HPDE6-E6E7 (cell line): Measurements from ENCODE around the gene IRF5.
"Not testable (repeated sequence)": the region's sequence is repeated elsewhere in the genome, so short reads cannot be mapped to it uniquely, and the experiment has no call there.

Source experiments
- DNase-seq: peaks from one replicate; pipeline ENCODE4 v3.0.0; 2011; ENCODE audit warnings: missing footprints; ENCODE audit errors: extremely low spot score

Gene IRF5

DNA sequence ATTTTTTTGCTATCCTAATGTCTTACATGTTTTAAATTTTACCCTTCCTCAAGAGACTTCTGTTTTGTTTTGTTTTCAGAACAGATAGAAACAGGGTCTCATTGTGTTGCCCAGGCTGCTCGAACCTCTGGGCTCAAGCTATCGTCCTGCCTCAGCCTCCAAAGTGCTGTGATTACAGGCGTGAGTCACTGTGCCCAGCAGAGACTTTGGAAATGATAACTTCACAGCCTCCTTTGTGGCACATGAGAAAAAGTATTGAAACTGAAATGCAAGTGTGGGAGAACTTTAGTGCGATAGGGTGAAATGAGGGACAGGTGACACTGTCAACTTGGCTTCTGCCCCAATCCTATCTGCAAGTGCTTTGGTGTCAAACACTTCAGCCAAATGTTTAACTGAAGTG lies 21.6 kb downstream of the IRF5 start:
- no peak for DNase-seq

DNA sequence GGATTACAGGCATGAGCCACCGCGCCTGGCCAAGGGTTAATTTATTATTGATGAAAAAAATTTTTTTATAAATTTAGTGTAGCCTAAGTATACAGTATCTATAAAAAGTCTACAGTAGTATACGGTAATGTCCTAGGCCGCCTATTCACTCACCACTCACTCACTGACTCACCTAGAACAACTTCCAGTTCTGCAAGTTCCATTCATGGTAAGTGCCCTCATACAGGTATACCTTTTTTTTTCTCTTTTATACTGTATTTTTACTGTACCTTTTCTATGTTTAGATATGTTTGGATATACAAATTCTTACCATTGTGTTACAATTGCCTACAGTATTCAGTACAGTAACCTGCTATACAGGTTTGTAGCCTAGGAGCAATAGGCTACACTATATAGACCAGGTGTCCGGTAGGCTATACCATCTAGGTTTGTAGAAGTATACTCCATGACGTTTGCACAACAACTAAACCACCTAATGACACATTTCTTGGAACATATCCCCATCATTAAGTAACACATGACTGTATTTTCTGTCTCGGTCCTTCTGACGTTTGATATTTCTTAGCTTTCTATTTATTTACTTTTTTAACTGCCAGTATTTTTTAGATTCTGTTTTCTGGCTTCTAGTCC lies 23.4 kb downstream of the IRF5 start:
- DNase-seq: no peak

DNA sequence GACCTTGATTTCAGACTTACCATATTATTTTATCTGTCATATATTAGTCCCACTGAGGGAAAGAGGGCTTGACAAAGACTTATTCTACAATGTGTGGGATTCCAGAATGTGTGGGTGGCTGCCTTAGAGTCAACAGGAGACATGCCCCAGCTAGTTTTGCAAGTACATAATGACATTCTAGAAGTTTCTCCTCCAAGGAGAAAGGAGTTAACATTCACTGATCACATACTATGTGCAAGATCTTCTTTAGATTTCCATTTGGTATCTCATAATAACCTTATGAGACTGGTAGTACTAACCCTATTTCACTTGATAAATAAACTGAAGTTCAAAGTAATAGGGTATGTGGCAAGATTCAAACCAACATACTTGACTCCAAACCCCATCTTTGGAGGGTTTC lies 25.2 kb downstream of the IRF5 start:
- no peak for DNase-seq

DNA sequence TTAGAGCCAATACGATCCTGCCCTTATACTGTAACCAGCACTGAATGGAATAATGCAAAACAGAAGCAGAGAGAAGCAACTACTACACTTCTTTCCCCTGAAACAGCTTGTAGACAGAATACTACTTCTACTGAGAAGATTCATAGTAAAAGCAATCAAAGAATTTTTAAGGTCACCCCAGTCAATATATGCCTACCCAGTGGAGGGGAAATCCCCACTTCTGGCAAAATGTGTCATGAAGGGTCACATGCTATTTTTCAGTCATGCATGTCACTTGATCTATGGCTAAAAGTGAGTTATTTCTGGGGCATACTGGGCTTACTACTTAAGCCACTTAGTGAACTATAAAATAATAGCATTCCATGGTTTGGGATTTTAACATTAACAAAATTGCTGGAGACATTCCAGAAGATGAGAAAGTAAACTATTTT lies 25.6 kb downstream of the IRF5 start:
- no peak for DNase-seq

DNA sequence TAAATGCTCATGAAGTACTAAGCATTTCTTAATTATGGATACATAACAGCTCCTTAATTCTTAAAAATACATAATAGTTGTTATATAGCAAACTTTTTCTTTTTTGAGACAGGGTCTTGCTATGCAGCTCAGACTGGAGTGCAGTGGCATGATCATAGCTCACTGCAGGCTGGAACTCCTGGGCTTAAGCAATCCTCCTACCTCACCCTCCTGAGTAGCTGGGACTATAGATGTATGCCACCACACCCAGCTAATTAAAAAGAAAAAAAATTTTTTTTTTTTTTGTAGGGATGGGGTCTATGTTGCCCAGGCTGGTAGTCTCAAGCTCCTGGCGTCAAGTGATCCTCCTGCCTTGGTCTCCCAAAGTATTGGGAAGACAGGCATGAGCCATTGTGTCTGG lies 30.9 kb downstream of the IRF5 start:
- DNase-seq: no peak

DNA sequence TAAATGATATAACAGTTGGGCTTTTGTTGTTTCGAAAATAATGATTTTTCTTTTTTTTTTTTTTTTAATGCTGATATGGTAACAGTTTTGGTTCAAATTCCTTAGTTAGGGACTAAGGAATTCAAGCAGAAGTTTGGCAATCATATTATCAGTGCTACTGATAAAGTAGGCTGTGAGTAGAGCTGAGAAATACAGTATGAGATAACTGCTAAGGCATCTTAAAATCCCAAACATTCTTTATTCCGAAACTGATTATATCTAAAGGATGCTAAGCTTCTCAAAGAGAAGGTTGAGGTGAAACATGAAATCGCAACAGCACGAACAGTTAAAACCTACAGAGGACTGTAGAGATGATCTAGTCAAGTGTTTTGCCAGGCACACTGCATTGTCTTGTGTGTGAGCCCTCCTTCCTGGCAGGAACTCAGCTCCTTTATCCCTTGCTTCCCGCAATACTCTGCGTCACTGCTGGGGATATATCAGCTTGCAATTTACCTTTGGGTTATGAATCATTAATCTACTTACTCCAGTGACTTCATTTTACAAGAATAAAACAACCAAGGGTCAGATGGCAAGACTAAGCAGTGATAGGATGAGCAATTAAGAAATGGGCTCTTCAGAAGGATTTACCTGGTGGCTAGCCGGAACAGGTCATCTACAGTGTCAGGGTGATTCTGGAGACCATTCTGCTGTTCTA lies 36.7 kb downstream of the IRF5 start:
- no peak for DNase-seq

DNA sequence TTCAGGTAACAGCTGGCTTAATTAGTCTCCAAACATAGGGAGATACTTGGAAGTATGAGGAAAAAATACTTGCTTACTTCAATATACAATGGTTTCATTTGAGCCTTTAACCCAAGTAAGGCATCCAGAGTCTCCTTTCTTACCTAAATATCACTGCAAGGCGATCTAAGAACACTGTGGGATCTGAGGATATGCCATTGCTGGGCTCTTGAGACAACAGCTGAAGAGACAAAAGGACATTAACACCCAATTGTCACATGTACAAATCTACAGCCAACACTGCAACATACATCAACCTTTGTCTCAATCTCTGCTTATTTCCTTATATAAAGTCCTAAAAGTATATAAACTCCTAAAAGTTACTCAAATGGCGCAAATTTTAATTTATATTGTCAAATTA lies 44.4 kb downstream of the IRF5 start:
- DNase-seq: no peak

DNA sequence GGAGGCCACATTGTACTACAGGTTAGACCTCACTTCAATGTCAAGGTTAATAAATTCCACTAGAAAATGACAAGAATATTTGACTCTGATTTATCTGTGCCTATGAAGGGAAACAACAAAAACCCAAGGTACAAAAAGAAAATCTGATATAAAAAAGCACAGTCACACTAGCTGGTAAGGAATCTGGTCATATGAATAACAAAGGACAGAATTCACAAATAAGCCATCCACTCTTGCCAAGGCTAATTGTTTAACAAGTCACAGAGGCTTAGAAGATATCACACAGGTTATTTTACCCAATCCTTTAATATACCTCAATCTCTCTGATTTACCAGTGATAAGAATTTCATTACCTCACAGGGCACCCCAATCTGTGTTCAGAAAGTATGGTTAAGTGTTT lies 47.9 kb downstream of the IRF5 start:
- no peak for DNase-seq

DNA sequence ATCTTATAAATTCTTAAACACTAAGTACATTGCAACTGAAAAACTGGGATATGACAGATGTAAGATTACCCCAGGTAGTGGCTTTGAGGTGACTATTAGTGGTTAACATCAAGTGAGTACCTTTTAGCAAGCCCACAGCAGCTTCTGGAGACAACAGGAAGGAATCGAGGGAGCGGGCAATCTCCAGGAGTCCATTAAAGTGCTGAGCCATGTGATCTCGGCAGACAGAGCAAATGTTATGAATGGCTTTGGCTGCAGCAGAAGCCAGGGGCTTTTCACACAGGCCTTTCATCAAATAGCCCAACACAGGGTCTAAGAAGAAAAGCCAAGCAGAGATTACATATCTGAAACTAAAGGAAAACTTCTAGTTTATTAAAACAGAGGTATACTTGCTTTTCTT lies 48.9 kb downstream of the IRF5 start:
- no peak for DNase-seq

DNA sequence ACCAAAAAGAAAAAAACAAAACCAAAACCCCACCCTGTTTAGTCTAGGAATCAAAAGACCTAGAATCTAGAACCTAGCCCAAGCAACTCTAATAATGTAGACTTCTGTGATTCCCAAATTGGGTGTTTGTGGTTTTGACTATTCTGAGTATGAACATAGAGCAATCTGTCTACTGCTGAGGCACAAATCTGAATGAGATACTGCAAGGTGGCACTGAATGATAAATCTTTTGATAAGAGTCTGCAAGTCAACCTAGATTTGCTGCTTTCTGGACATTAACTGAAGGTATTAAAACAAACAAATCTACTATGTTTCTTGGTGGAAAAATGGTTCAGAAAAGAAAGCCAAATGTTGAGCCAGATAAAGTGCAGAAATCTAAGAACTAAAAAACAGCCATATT lies 50.6 kb downstream of the IRF5 start:
- no peak for DNase-seq

DNA sequence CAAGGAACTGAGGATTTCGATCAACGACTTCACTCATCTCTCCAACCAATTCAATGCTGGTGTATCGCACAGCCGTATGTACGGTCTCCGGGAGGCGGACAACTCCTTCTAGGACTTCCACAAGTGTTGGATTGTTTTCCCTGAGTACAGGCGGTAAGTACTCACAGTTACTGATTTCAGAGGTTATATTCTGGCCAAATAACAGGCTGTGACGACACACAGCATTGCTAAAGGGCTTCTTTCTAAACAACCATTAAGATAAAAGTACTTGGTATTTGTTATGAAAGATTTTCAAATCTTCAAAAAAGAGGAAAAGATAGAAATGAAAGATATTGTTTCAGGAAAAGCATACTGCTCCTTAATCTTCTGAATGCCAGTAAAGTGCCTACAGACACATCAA lies 52.2 kb downstream of the IRF5 start:
- DNase-seq: no peak

DNA sequence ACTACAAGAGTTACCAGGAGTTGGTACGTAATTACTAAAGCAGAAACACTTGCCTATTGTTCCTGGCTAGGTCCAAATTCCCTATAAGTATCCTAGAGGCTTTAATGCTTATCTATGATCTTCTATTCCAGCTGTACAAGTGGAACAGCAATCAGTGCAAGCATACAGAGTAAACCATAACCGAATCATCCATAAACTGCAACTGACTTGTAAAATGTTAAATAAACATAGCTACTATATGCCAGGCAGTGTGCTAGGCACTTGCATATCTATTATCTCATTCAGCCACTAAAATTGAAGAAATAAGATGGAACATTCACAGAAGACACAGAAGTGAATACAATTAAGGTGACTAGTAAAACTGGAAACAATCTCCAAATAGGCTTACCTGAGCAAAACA lies 55.7 kb downstream of the IRF5 start:
- DNase-seq: no peak

DNA sequence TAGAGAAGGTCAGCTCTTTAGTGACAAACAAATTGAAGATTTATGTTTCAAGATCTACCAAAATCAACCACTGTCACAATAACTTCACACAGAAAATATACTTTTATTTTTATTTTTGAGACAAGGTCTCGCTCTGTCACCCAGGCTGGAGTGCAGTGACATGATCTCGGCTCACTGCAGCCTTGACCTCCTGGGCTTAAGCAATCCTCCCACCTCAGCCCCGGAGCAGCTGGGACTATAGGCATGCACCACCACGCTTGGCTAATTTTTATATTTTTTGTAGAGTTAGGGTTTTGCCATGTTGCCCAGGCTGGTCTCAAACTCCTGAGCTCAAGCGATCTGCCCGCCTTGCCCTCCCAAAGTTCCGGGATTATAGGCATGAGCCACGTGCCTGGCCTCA lies 56.8 kb downstream of the IRF5 start:
- not testable (repeated sequence) for DNase-seq

DNA sequence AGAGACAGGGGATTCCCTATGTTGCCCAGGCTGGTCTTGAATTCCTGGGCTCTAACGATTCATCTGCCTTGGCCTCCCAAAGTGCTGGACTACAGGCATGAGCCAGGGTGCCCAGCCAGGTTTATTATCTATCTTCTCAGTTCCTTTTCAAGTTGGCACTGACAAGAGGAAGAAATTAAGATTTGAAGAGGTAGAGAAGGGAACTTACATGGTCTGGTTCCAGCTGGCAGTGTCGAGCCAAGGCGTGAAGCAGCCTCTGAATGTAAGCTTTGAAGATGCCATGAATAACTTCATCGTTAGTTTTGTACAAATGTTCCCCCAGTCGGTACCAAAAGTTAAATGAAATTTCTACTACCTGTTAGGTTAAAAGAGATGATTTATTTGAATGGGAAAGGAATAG lies 59.5 kb downstream of the IRF5 start:
- no peak for DNase-seq
